Measurements from ENCODE around the gene RGPD8.

The RGPD8 gene

DNA sequence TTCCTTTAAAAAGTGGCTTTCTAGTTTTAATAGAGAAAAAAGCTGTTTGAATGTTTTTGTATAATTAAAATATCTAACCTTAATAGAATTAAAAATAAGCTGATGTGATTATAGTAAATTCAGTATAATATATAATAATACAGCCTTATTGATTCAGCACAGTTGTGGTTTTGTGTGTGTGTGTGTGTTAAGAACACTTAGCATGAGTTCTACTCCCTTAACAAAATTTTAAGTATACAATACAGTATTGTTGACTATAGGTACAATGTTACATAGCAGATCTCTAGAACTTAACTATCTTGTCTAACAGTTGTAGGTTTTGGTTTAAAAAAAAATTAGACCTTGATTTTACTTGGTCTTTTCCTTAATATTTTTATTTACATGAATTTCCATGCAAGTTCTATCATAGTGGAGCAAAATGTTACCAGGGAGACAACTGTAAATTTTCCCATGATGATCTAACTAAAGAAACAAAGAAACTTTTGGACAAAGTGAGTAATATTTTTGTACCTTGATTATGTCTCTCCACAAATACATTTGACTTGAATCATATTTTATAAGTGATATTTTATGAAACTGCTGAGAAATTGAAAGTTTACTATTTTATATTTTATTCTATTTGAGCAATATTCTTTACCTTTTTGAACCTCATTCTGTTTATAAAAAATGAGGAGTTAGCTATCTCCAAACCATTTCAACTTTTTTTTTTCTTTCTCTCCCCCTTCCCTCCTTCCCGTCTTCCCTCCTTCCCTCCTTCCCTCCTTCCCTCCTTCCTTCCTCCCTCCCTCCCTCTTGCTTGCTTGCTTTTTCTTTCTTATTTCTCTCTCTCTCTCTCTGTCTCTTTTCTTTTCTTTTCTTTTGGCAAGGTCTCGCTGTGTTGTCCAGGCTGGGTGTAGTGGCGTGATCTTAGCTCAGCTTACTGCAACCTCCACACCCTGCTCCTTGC lies 111.8 kb downstream of the RGPD8 start:
- no peak for DNase-seq
